ENCODE measurements around the gene TMEM9.

DNA sequence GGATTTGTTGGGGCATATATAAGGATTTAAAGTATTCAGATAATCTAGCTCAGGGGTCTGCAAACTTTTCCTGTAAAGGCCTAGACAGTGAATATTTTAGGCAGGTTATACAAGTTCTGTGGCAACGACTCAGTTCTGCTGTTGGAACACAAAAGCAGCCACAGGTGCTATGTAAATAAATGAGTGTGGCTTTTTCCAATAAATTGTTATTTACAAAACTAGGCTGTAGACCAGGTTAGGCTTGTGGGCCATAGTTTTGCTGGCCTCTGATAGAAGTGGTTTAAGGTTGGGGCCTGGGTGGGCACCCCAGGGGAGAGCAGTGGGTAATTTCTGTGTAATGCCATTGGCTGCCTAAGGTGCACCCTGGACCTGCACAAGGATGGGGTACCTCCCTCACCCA is 19.5 kb upstream of the TMEM9 start:
- TF ChIP-seq POLR2A (IDR thresholded peaks at IDR 0.05): no peak
- TF ChIP-seq, protein P1, sequence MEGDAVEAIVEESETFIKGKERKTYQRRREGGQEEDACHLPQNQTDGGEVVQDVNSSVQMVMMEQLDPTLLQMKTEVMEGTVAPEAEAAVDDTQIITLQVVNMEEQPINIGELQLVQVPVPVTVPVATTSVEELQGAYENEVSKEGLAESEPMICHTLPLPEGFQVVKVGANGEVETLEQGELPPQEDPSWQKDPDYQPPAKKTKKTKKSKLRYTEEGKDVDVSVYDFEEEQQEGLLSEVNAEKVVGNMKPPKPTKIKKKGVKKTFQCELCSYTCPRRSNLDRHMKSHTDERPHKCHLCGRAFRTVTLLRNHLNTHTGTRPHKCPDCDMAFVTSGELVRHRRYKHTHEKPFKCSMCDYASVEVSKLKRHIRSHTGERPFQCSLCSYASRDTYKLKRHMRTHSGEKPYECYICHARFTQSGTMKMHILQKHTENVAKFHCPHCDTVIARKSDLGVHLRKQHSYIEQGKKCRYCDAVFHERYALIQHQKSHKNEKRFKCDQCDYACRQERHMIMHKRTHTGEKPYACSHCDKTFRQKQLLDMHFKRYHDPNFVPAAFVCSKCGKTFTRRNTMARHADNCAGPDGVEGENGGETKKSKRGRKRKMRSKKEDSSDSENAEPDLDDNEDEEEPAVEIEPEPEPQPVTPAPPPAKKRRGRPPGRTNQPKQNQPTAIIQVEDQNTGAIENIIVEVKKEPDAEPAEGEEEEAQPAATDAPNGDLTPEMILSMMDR (IDR thresholded peaks at IDR 0.05): no peak
- TF ChIP-seq POLR2AphosphoS5 (IDR thresholded peaks at IDR 0.05): no peak
- TF ChIP-seq EP300 (IDR thresholded peaks at IDR 0.05): no peak

Measured in stomach (tissue), 4 donors.